Mononuclear cell (primary cell): Measurements from ENCODE around the gene ECD. TPM values are rescaled to one million over a fixed set of nuclear protein-coding genes. Genes with fewer than 3 reads are reported as not detected.
"Not testable (repeated sequence)": the region's sequence is repeated elsewhere in the genome, so short reads cannot be mapped to it uniquely, and the experiment has no call there.

Experiments used
- H3K27me3 ChIP-seq: 2 replicates; pipeline ENCODE4 v1.6.0; 2011; ENCODE audit warnings: low read length, control low read depth; ENCODE audit not compliant: insufficient read depth
- H3K4me1 ChIP-seq: 2 replicates; pipeline ENCODE4 v1.5.1; 2011; ENCODE audit warnings: mild to moderate bottlenecking, low read length, control low read depth; ENCODE audit not compliant: insufficient read depth
- H3K4me3 ChIP-seq: 2 replicates; pipeline ENCODE4 v1.5.1; 2011; ENCODE audit warnings: mild to moderate bottlenecking, low read length, moderate library complexity
- H3K9me3 ChIP-seq: 2 replicates; pipeline ENCODE4 v1.5.1; 2011; ENCODE audit warnings: low read depth, mild to moderate bottlenecking, control low read depth, low read length
- total RNA-seq: library from RNA; depleted of rRNA; stranded (reverse); fragments of >200 nt; gene quantifications from one replicate; pipeline ENCODE4 v1.2.3, GENCODE V29; 2012

ECD gene
- total RNA-seq, 1 donor, result 67.7 TPM

DNA sequence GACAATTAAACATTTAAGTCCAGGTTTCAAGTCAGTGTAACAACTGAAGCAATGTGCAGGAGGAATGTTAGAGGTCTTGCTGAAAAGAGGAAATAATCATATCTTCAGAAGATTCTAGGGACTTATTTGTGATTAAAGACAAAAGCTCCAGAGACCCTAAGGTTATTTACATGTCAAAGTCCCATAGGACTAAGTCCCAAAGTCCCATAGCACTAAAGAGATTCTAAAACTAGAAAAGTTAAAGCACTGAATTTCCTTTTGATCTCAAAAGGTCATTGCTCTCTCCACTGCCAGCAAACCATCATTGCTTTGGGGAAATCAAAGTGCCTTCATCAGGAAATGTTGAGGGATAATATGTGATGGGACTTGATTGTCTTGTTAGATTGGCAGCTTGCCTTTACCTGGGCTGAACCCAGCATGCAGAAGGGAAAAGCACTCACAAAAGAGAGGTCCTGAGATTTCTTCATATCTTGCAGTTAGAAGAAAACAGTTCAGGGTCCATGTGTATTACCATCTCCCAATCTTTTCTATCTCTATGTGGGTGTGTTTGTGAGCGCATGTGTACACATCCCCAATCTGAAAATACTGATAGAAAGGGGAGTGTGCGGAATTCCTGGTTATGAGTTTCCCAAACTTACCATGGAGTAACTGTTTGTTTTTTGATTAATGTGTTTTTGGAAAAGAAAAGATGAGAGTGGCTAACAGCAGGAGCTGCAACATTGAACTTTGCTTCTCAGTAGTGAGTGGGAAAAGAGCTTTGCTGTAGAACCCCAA, 35.7 kb downstream of the ECD start:
- H3K4me3 ChIP-seq, result no peak overlapping the region
- H3K27me3 ChIP-seq, result no peaks in the 10 kb centered on the region
- no peaks in the 10 kb centered on the region for H3K4me1 ChIP-seq
- H3K9me3 ChIP-seq, result no peaks in the 10 kb centered on the region

DNA sequence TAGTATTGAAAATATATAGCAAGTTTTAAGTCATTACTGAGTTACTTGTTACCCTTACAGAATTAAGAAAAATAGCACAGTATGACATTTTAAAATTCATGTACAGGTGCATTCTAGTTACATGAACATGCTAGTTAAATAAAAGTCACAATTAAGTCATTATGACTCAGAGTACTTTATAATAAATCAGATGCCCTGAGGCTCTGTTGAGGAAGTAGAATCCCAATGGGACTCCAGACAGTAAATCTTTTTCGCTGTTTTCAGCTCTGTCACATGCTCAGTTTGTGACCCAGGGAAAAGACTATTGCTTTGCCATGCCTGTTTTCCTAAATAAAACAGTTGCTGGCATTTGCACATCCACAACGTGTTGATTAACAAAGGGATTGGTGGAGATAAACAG, 36.5 kb downstream of the ECD start:
- H3K4me3 ChIP-seq, result no peak overlapping the region
- H3K9me3 ChIP-seq, result no peaks in the 10 kb centered on the region
- no peaks in the 10 kb centered on the region for H3K27me3 ChIP-seq
- H3K4me1 ChIP-seq, result no peaks in the 10 kb centered on the region

DNA sequence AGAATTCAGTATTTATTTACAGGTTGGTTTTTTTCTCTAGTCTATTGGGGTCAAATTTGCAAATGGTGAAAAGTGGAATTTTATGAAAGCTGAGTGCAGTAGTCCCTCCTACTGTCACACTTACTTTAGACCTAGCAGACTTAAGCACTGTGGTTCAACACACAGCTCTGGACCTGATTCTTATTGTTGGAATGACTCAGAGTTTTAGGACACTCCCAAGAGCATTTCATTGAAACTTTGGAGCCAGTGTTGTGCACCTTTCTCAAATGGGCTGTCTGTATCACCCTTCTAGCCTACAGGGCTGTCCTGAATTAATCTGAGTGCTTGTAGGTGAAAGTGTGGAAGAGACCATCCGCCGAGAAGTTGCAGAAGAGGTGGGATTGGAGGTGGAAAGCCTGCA, 41.5 kb downstream of the ECD start:
- no peaks in the 10 kb centered on the region for H3K27me3 ChIP-seq
- H3K4me1 ChIP-seq, result no peaks in the 10 kb centered on the region
- no peak overlapping the region for H3K4me3 ChIP-seq
- no peaks in the 10 kb centered on the region for H3K9me3 ChIP-seq

DNA sequence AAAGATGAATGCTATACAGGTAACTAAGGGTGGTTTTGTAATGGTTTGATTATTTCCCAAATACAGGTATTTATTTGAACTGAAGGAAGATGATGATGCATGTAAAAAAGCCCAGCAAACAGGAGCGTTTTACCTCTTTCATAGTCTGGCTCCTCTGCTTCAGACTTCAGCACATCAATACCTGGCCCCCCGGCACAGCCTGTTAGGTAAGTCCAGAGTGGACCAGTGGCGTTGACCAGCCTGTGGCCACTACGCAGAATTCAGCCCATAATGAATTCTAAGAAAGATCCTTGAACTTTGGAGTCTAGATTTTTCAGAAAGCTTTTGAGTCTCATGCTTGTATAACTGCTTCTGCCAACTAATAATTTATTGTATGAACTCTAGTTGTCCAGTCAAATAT, 47.9 kb downstream of the ECD start:
- no peaks in the 10 kb centered on the region for H3K27me3 ChIP-seq
- no peak overlapping the region for H3K4me3 ChIP-seq
- no peaks in the 10 kb centered on the region for H3K4me1 ChIP-seq
- no peaks in the 10 kb centered on the region for H3K9me3 ChIP-seq

DNA sequence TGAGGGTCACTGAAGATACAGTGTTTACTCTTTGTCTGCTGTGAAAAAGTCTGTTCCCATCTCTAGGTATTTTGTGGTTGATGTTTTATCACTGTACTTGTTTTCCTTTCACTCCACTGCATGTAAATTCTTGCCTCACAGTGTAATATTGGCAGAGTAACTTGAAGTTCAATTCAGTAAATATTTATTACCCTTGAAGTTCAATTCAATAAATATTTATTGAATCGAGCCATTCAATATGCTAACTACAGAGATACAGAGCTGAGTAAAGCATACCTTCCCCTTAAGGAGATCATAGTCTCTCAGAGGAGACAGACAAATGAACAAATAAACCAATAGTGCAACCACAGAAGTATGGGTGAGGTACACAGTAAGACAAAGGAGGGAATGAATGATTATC, 48.4 kb downstream of the ECD start:
- H3K4me3 ChIP-seq, result no peak overlapping the region
- no peaks in the 10 kb centered on the region for H3K4me1 ChIP-seq
- H3K27me3 ChIP-seq, result no peaks in the 10 kb centered on the region
- no peaks in the 10 kb centered on the region for H3K9me3 ChIP-seq

DNA sequence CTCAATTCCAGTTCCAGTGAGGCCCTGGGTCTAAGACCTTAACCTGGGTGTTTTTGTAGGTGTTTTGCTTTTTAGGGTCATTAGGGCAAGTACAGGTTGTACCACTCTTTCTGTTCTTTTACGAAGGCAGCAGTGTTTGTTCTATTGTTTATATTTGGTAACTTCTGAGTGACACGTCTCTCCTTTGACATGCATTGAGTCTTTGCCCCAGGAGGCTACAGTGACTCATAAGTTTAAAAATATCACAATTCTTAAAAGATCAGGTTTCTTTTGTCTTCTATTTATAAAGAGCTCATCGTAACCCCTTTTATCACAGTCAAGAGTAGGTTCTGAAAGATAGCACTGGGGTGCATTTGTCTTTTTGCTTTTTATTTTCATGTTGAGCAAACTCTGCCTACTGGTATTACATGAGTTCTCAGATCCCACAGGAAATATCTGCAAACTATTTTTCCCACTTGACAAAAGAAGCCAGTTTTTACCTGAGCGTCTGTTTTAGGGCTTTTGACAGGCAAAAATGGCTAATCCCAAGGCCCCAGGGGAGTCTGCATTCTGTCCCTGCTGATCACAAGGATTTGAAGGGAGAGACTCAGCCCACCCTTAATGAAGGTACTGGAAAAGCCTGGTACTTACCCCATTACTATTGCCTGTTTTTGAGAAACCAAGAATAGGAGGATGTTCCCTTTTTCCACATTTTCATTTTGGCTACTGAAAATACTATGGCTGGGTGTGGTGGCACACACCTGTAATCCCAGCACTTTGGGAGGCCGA, 49.6 kb downstream of the ECD start:
- Histone ChIP-seq H3K9me3 (no peaks in the 10 kb centered on the region), H3K4me3 (no peak overlapping the region)

DNA sequence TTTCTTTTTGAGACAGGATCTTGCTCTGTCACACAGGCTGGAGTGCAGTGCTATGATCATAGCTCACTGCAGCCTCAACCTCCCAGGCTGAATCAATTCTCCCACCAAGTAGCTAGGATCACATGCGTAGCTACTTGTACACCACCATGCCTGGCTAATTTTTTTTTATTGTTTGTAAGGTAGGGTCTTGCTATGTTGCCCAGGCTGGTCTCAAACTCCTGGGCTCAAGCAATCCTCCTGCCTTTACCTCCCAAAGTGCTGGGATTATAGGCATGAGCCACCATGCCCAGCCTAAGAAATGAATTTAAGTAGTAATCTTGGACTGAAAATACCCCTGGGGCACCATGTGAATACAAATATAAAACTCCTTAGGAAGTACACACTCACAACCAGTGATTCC, 51.8 kb downstream of the ECD start:
- H3K27me3 ChIP-seq, result no peaks in the 10 kb centered on the region
- H3K9me3 ChIP-seq, result no peaks in the 10 kb centered on the region
- H3K4me1 ChIP-seq, result peaks cover 2% of the 10 kb centered on the region
- no peak overlapping the region for H3K4me3 ChIP-seq

More for the DNA sequence above, 49.6 kb downstream of the ECD start:
- H3K4me1 ChIP-seq, result no peaks in the 10 kb centered on the region
- H3K27me3 ChIP-seq, result no peaks in the 10 kb centered on the region

DNA sequence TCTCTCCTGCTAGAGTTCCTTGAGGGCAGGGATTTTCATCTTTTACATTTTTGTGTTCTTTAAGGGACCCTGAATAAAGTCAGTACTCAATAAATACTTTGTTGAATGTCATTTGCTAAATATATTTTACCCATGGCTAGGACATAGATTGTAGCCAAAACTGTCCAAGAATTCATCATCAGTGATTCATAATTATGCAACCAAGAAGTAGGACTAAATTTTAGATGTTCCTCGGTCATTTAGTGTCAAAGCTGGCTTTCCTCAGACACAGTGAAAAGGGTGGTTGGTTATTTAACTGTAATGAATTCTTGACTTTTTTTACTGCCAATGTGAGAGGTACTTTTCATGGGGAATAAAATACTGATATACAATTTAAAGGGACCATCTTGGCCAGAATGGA, 54.3 kb downstream of the ECD start:
- Histone ChIP-seq H3K4me1 (peaks cover 15% of the 10 kb centered on the region), H3K4me3 (no peak overlapping the region), H3K27me3 (no peaks in the 10 kb centered on the region), H3K9me3 (no peaks in the 10 kb centered on the region)

DNA sequence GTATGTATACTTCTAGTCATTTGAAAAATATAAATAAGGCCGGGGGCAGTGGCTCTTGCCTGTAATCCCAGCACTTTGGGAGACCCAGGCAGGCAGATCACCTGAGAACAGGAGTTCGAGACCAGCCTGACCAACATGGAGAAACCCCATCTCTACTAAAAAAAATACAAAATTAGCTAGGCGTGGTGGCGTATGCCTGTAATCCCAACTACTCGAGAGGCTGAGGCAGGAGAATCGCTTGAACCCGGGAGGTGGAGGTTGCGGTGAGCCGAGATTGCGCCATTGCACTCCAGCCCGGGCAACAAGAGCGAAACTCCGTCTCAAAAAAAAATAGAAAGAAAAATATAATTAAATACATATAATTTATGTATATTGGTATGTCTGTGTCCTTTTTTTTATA, 55.8 kb downstream of the ECD start:
- H3K9me3 ChIP-seq, H3K27me3 ChIP-seq, H3K4me3 ChIP-seq: not testable (repeated sequence)
- H3K4me1 ChIP-seq, result peaks cover 15% of the 10 kb centered on the region

DNA sequence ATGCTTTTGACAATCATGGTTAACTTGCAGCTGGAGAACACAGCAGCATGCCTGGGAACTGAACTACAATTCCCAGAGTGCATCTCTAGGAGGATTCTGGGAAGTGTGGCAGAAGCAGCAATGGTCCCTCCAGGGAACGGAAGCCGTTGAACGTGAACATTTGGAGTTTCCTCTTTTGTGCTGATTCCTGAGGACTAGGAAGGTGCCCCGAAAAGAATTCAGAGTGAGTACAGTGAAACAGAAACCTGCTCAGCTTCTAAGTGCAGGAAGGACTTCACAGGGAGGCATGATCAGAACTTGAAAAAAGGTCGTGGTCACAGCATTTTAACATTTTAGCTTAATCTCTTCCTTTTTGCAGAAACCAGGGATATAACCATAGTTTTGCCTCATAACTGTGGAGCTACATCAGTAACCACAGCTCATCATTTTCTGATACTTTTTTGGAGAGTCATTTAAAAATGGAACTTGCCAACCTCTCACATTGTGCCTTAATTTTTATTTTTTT, 57.4 kb downstream of the ECD start, which contains the start of gene NUDT13:
Gene NUDT13 (plus strand): TSS at position 111 of the 505 bp plus-strand sequence. CDS start 3,911 bp downstream, outside the sequence.
- Histone ChIP-seq H3K4me1 (peaks cover 15% of the 10 kb centered on the region), H3K27me3 (no peaks in the 10 kb centered on the region), H3K4me3 (peak within 1 kb of the TSS; percentile 61), H3K9me3 (no peaks in the 10 kb centered on the region)

DNA sequence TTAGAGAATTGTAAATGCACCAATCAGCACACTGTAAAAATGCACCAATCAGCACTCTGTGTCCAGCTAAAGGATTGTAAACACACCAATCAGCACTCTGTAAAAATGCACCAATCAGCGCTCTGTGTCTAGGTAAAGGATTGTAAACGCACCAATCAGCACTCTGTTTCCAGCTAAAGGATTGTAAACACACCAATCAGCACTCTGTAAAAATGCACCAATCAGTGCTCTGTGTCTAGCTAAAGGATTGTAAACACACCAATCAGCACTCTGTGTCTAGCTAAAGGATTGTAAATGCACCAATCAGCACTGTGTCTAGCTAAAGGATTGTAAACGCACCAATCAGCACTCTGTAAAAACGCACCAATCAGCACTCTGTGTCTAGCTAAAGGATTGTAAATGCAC, 58.6 kb downstream of the ECD start:
- H3K9me3 ChIP-seq, H3K4me3 ChIP-seq, H3K27me3 ChIP-seq: not testable (repeated sequence)
- peaks cover 15% of the 10 kb centered on the region for H3K4me1 ChIP-seq

DNA sequence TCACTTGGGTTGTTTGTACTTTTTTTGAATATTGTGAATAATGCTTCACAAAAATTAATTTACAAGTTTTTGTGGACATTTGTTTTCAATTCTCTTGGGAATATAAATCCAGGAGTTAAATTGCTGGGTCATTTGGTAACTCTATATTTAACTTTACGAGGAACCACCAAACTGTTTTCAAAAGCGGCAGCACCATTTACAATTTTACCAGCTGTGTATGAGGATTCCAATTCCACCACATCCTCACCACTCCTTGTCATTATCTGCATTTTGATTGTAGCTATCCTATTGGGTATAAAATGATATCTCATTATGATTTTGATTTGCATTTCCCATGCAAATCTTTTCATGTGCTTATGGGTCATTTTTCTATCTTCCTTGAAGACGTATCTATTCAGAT, 61.5 kb downstream of the ECD start:
- no peak overlapping the region for H3K4me3 ChIP-seq
- H3K4me1 ChIP-seq, result peaks cover 15% of the 10 kb centered on the region

DNA sequence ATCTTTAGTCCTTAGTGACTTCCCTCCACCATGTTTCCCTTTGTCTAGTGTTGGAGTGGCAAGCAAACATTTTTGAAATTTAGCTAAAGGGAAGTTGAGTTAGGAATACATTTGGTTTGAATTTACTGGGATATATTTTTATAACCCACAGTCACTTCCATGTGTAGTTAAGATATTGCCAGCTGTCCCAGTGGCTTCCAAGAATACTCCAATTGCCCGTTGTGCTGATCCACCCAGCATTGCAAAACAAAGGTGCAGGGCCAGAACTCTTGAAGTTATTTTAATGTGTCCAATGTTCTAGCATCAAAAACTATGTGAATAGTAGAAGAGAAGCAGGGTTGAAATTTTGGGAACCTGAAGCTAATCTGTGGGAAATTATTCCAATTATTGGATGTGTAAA, 68.7 kb downstream of the ECD start:
- no peaks in the 10 kb centered on the region for H3K9me3 ChIP-seq
- H3K4me3 ChIP-seq, result no peak overlapping the region
- peaks cover 15% of the 10 kb centered on the region for H3K4me1 ChIP-seq
- no peaks in the 10 kb centered on the region for H3K27me3 ChIP-seq

More for the DNA sequence above, 61.5 kb downstream of the ECD start:
- H3K9me3 ChIP-seq, result no peaks in the 10 kb centered on the region
- no peaks in the 10 kb centered on the region for H3K27me3 ChIP-seq

DNA sequence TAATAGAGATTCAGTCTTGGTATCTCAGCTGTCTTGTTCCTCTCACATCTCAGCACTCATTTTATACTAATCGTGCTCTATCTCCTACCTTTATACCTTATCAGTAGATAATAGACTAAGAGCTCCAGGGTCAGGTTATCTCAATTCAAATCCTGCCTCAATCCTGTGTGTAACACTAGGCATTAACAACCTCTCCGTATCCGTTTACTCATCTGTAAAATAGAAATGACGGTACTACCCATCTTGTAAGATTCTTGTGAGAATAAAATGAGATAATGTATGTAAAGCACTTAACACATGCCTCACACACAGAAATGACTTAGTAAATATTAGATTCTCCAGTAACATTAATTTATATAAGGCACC, 70.5 kb downstream of the ECD start:
- Histone ChIP-seq H3K4me3 (peak overlapping the region; percentile 93), H3K27me3 (no peaks in the 10 kb centered on the region), H3K9me3 (no peaks in the 10 kb centered on the region), H3K4me1 (peaks cover 17% of the 10 kb centered on the region)

DNA sequence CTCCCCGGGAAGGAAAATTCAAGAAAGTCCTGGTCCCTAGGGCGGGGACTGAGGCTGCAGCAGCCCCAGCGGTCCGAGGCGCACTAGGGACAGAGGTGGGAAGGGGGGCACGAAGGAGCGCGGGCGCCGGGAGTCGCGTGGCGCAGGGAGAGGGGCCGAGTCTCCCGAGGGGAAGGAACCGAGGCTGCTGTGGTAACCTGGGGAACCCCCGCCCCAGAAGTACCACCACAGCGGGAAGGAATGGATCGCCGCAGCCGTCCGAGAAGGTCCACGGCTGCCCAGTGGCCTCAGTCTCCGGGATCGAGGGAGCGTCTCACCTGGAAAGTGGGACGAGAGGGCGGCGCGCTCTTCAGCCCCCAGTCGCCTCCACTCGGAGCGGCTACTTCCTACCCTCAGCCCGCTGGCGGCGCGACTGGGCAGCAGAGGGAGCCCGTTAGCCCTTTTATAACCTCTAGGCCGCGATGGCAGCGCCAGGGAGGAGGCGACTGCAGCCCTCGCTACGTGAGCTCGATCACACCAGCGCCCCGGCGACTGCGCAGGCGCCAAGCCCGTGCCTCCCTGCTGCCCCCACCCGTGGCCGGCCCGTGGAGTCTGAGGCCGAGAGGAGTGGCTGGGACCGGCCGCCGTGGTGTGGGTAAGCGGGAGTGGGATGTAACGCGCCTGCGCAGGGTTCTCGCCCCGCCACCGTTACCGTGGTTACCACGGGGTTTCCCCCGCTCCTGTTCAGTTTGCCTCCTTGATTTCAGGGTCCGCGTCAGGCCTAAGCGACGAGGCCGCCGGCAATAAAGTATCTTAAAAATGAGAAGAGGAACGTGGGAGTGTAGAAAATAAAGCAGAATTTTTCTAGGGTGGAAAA, 71.1 kb downstream of the ECD start, which contains the start of gene P4HA1:
Gene P4HA1 (minus strand): TSS at position 418 of the 856 bp plus-strand sequence. CDS start 21,983 bp downstream, outside the sequence.
- Histone ChIP-seq H3K9me3 (no peaks in the 10 kb centered on the region), H3K4me3 (peak within 1 kb of the TSS; percentile 93), H3K27me3 (no peaks in the 10 kb centered on the region), H3K4me1 (peaks cover 17% of the 10 kb centered on the region)
